GM12878 (cell line): ENCODE data around the gene RPL10A. TPM values are rescaled to one million over a fixed set of nuclear protein-coding genes. Genes with fewer than 3 reads are reported as not detected.

Source experiments
- ATAC-seq: fragments of 200-7000 bp; cut with Tn5 transposase; 3 replicates; pipeline ENCODE4 v1.9.1; 2020; ENCODE audit warnings: mild to moderate bottlenecking, moderate library complexity
- BruUV-seq: library from RNA; stranded (reverse); fragments of 400-500 nt; replicated peaks from 2 replicates; lab custom pipeline; 2021; lab: Mats Ljungman, UMichigan
- CTCF ChIA-PET: fragments of 300-600 bp; sonication (Branson Sonifier 250); formaldehyde crosslinking; extraction: SDS; loops from one replicate; lab custom pipeline; 2021; ENCODE audit warnings: inconsistent platforms; lab: Yijun Ruan, JAX
- POLR2A ChIA-PET: fragments of 350-600 bp; formaldehyde crosslinking; extraction: SDS; loops from one replicate; lab custom pipeline; 2021; ENCODE audit warnings: inconsistent platforms; lab: Charles Lee
- RAD21 ChIA-PET: fragments of 300-600 bp; sonication (Branson Sonifier 250); formaldehyde crosslinking; loops from one replicate; lab custom pipeline; 2023; ENCODE audit warnings: antibody characterized with exemption; ENCODE audit not compliant: unreplicated experiment; lab: Charles Lee
- SMC1A ChIA-PET: fragments of 300-600 bp; sonication (Branson Sonifier 250); formaldehyde crosslinking; loops from one replicate; lab custom pipeline; 2023; ENCODE audit not compliant: unreplicated experiment, uncharacterized antibody; lab: Charles Lee
- DNase-seq: peaks from one replicate; pipeline ENCODE4 v3.0.0-alpha.2; 2011; ENCODE audit warnings: low read depth, low spot score
- FAIRE-seq: peaks from 3 replicates; lab custom pipeline; 2011; peaks lifted over from hg19 to GRCh38; lab: Jason Lieb, UNC
- H2AFZ ChIP-seq: 2 replicates; pipeline ENCODE4 v1.6.0; 2011; ENCODE audit warnings: low read depth, low read length, control low read depth; ENCODE audit not compliant: control insufficient read depth
- H3K27ac ChIP-seq: 2 replicates; pipeline ENCODE4 v1.5.1; 2011; ENCODE audit warnings: control low read depth; ENCODE audit not compliant: control insufficient read depth, insufficient read depth
- H3K27me3 ChIP-seq, 2 experiments: replicated peaks in 1 of 2; 2 replicates each; pipeline versions ENCODE4 v1.6.0 to v1.6.1; 2011; ENCODE audit warnings: low read length in 1 of 2; ENCODE audit not compliant: control insufficient read depth in 2 of 2, insufficient read depth in 2 of 2
- H3K36me3 ChIP-seq, 2 experiments: 2 replicates each; pipeline ENCODE4 v1.5.1; 2011; ENCODE audit warnings: low read length in 1 of 2; ENCODE audit not compliant: control insufficient read depth in 2 of 2, insufficient read depth in 2 of 2
- H3K4me1 ChIP-seq: 2 replicates; pipeline ENCODE4 v1.6.1; 2011; ENCODE audit warnings: mild to moderate bottlenecking, low read length, moderate library complexity, mixed read lengths; ENCODE audit not compliant: control insufficient read depth, insufficient read depth
- H3K4me2 ChIP-seq: 2 replicates; pipeline ENCODE4 v1.6.0; 2011; ENCODE audit warnings: control low read depth; ENCODE audit not compliant: control insufficient read depth, insufficient read depth
- H3K4me3 ChIP-seq: fragments of 200-600 bp; sonication (generic); 2 replicates; pipeline ENCODE4 v1.5.1; 2016
- H3K79me2 ChIP-seq: 2 replicates; pipeline ENCODE4 v1.6.0; 2011; ENCODE audit warnings: low read length; ENCODE audit not compliant: control insufficient read depth, insufficient read depth
- H3K9ac ChIP-seq: 2 replicates; pipeline ENCODE4 v1.8.0; 2011; ENCODE audit warnings: low read length, control low read depth, mixed read lengths; ENCODE audit not compliant: control insufficient read depth, insufficient read depth
- H3K9me3 ChIP-seq: replicated peaks from 3 replicates; pipeline ENCODE4 v1.5.1; 2011; ENCODE audit warnings: mild to moderate bottlenecking, low read length; ENCODE audit not compliant: control insufficient read depth, insufficient read depth
- H4K20me1 ChIP-seq: 2 replicates; pipeline ENCODE4 v1.6.0; 2011; ENCODE audit not compliant: control insufficient read depth, insufficient read depth
- ATF2 ChIP-seq: IDR thresholded peaks from 2 replicates; pipeline ENCODE4 v1.6.1; 2012; ENCODE audit warnings: low read length, inconsistent platforms
- BMI1 ChIP-seq: fragments of 450-650 bp; IDR thresholded peaks from 2 replicates; pipeline ENCODE4 v1.6.1; 2016; ENCODE audit warnings: mild to moderate bottlenecking, moderate library complexity, borderline replicate concordance
- CBX3 ChIP-seq: fragments of 200-600 bp; sonication (generic); IDR thresholded peaks from 2 replicates; pipeline ENCODE4 v1.6.1; 2016; ENCODE audit warnings: low read depth, borderline replicate concordance
- CREM ChIP-seq: IDR thresholded peaks from 2 replicates; pipeline ENCODE4 v1.6.1; 2014; ENCODE audit warnings: antibody characterized with exemption, low read depth
- CUX1 ChIP-seq: IDR thresholded peaks from 2 replicates; pipeline ENCODE4 v1.6.1; 2012; ENCODE audit warnings: improper control_type of control experiment, low read depth, low read length; ENCODE audit not compliant: insufficient replicate concordance
- NFYB ChIP-seq: IDR thresholded peaks from 2 replicates; pipeline ENCODE4 v1.6.1; 2011; ENCODE audit warnings: low read depth, mild to moderate bottlenecking, low read length, improper control_type of control experiment, moderate library complexity; ENCODE audit not compliant: insufficient read depth
- POLR2AphosphoS5 ChIP-seq: IDR thresholded peaks from 2 replicates; pipeline ENCODE4 v1.6.1; 2011; ENCODE audit warnings: mild to moderate bottlenecking, low read length, inconsistent platforms
- RAD21 ChIP-seq: IDR thresholded peaks from 2 replicates; pipeline ENCODE4 v1.6.1; 2011; ENCODE audit warnings: mild to moderate bottlenecking, low read depth, low read length, moderate library complexity; ENCODE audit not compliant: insufficient read depth
- RAD51 ChIP-seq: fragments of 450-650 bp; IDR thresholded peaks from 2 replicates; pipeline ENCODE4 v1.6.1; 2016; ENCODE audit warnings: moderate library complexity, mild to moderate bottlenecking, inconsistent platforms
- RBBP5 ChIP-seq: fragments of 200-600 bp; sonication (generic); conservative IDR thresholded peaks from 2 replicates; pipeline ENCODE4 v1.6.1; 2016
- SMC3 ChIP-seq: IDR thresholded peaks from 2 replicates; pipeline ENCODE4 v1.6.1; 2011; ENCODE audit warnings: low read length, improper control_type of control experiment, borderline replicate concordance
- STAT3 ChIP-seq: IDR thresholded peaks from 2 replicates; pipeline ENCODE4 v1.6.1; 2011; ENCODE audit warnings: low read depth, low read length, improper control_type of control experiment
- USF2 ChIP-seq: IDR thresholded peaks from 2 replicates; pipeline ENCODE4 v1.6.1; 2011; ENCODE audit warnings: low read depth, low read length, improper control_type of control experiment, borderline replicate concordance
- ZBTB33 ChIP-seq: fragments of 450-650 bp; IDR thresholded peaks from 2 replicates; pipeline ENCODE4 v1.6.1; 2017; ENCODE audit warnings: mild to moderate bottlenecking
- WGBS: methylation state at CpG from one replicate; pipeline ENCODE4 v1.1.6; 2016; ENCODE audit warnings: low lambda C conversion rate; ENCODE audit not compliant: insufficient replicate concordance, insufficient coverage; ENCODE audit errors: missing lambda C conversion rate; 5-methylcytosine and 5-hydroxymethylcytosine counted together
- in situ Hi-C: fragments of 300-500 bp; cut with MboI; formaldehyde crosslinking; loops from 9 replicates; pipeline ENCODE4 v1.14.3; 2018; ENCODE audit warnings: mixed read lengths
- intact Hi-C: fragments of 100-400 bp; cut with micrococcal nuclease; formaldehyde crosslinking; loops from one replicate; pipeline ENCODE4 v1.14.2; 2022; ENCODE audit not compliant: unreplicated experiment
- polyA plus RNA-seq, 11 experiments: library from polyadenylated mRNA; depleted of rRNA in 4 of 11; unstranded in 6 of 11; stranded (reverse) in 5 of 11; fragments of >200 nt; fragmentation: Nextera tagmentation in 4 of 11; fragmentation: Illumina TruSeq in 1 of 11; extraction: Ambion mirVana in 4 of 11; extraction: Trizol in 1 of 11; gene quantifications; 1 replicate in 1 of 11; 2 replicates in 10 of 11; pipeline versions ENCODE4 v1.2.1 to v1.2.3, GENCODE V29; 2011 to 2016; ENCODE audit warnings: inconsistent platforms in 2 of 11, missing spikeins in 2 of 11, low read depth in 1 of 11
- total RNA-seq, 4 experiments: library from RNA; depleted of rRNA in 3 of 4; stranded (reverse); fragments of >200 nt in 3 of 4; fragmentation: Illumina TruSeq in 1 of 4; extraction: Trizol in 1 of 4; gene quantifications; 2 replicates each; pipeline versions ENCODE4 v1.2.1 to v1.2.3, GENCODE V29; 2013 to 2021

Gene RPL10A
- total and polyA plus RNA-seq, 10 of the 15 experiments (the other 5 are each of a cell fraction or from before 2014, with no cell fraction given) = 833 to 4,029 (median 2,795) TPM

GRCh38 chr6:35449287-35449881 lies 18.8 kb upstream of the RPL10A start:
- WGBS = 37% methylated on average over 14 of the region's 14 CpGs
- in situ Hi-C loops (no loop called here), intact Hi-C loops (loop anchor here (1.0 kb wide), 2 partner anchors 107 to 152 kb away; partner anchors contain the start of genes DEF6 and PPARD)
- ChIA-PET CTCF (interaction anchor here (0.6 to 6.5 kb wide), 27 partner anchors 9 to 534 kb away, joined by 3 to 177 read pairs (median 5); partner anchors contain the start of genes ARMC12, DEF6, PPARD and RPL10A), POLR2A (interaction anchor here (0.9 to 1.3 kb wide), 3 partner anchors 106 to 152 kb away, joined by 3 to 4 read pairs (median 4); partner anchors contain the start of genes DEF6 and PPARD), SMC1A (interaction anchor here (0.6 to 6.8 kb wide), 13 partner anchors 13 to 162 kb away, joined by 3 to 116 read pairs (median 5); partner anchors contain the start of genes DEF6, PPARD and RPL10A), RAD21 (interaction anchor here (0.6 to 8.7 kb wide), 17 partner anchors 8 to 902 kb away, joined by 3 to 125 read pairs (median 4); partner anchors contain the start of genes DEF6 and PPARD)
- peak; percentile 90 for FAIRE-seq
- Histone ChIP-seq H3K9ac (no peak overlapping the region), H3K4me1 (peaks cover 10% of the 10 kb centered on the region), H3K79me2 (peaks cover 4% of the 10 kb centered on the region), H2AFZ (no peak overlapping the region), H4K20me1 (no peaks in the 10 kb centered on the region), H3K36me3 (no peaks in the 10 kb centered on the region), H3K27me3 (0 out of 4 replicates have a peak, but pooled peaks cover 0 to 3% of the 10 kb centered on the region in 2 experiments), H3K27ac (no peak overlapping the region), H3K4me2 (no peak overlapping the region), H3K9me3 (no peaks in the 10 kb centered on the region), H3K4me3 (no peak overlapping the region)
- DNase-seq = no peak
- BruUV-seq = no TSS peak
- ATAC-seq = peak; percentile 76
- TF ChIP-seq STAT3 (no peak), ZBTB33 (no peak), BMI1 (no peak), ATF2 (no peak), CUX1 (no peak), RAD21 (peak; percentile 96), CREM (no peak), RAD51 (no peak), NFYB (no peak), SMC3 (peak; percentile 96), USF2 (no peak), POLR2AphosphoS5 (no peak), RBBP5 (no peak), CBX3 (no peak)
